Mononuclear cell (primary cell): ENCODE measurements around the gene CNGA4. TPM values are rescaled to one million over a fixed set of nuclear protein-coding genes. Genes with fewer than 3 reads are reported as not detected.

Experiments
- H3K27me3 ChIP-seq: 2 replicates; pipeline ENCODE4 v1.6.0; 2011; ENCODE audit warnings: low read length, control low read depth; ENCODE audit not compliant: insufficient read depth
- H3K4me1 ChIP-seq: 2 replicates; pipeline ENCODE4 v1.5.1; 2011; ENCODE audit warnings: mild to moderate bottlenecking, low read length, control low read depth; ENCODE audit not compliant: insufficient read depth
- H3K4me3 ChIP-seq: 2 replicates; pipeline ENCODE4 v1.5.1; 2011; ENCODE audit warnings: mild to moderate bottlenecking, low read length, moderate library complexity
- H3K9me3 ChIP-seq: 2 replicates; pipeline ENCODE4 v1.5.1; 2011; ENCODE audit warnings: low read depth, mild to moderate bottlenecking, control low read depth, low read length
- total RNA-seq: library from RNA; depleted of rRNA; stranded (reverse); fragments of >200 nt; gene quantifications from one replicate; pipeline ENCODE4 v1.2.3, GENCODE V29; 2012

Gene CNGA4
- total RNA-seq, 1 donor, result 0.21 TPM

DNA sequence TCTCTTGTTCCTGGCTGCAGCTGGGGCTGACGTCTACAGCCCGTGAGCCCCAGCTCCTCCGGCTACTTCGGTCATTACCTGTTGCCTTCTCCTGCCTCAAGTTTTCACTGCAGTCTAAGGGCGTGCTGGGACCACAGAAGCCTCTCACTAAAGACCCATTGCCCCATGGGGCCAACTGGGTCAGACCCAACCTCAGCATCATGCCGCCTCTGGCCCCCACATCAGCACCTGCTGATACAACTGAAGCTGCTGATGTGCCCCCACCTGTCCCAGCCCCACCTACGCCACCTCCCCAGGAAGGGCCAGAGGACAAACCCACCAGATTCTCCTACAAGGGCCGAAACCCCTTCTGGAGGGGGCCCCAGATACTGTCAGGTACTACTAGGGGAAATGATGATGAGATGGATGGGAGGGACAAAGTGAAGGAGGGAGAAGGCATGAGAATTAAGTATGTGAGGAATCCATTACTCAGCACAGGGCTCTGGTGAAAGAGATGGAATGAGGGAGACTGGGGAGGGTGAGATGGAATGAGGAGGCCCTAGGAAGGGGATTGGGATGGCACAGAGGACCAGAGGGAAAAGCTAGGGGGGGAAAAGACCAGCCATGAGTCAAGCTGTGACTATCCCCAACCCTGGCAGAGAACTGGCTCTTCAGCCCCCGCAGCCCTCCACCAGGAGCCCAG, 28.5 kb upstream of the CNGA4 start:
- Histone ChIP-seq H3K4me3 (no peak overlapping the region), H3K4me1 (peaks cover 45% of the 10 kb centered on the region), H3K9me3 (no peaks in the 10 kb centered on the region), H3K27me3 (no peaks in the 10 kb centered on the region)

DNA sequence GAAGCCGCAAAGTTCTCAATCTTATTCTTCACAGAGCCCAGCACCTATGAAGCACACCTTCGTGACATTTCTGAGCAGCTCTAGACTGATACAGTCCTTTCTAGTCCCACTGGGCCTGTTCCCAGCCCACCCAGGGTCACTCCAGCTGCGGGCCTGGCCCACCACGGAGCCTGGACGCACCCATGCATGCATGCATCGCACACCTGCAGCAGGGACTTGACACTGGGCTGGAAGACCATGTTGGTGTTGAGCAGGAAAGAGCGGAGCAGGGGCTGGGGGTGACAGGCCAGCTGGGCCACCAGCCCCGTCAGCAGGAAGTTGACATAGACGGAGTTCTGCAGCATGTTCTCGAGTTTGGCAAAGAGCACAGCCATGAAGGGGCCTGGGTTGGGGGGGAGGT, 24.4 kb upstream of the CNGA4 start:
- Histone ChIP-seq H3K4me1 (peaks cover 30% of the 10 kb centered on the region), H3K9me3 (no peaks in the 10 kb centered on the region), H3K4me3 (no peak overlapping the region), H3K27me3 (no peaks in the 10 kb centered on the region)

- Histone ChIP-seq H3K9me3 (no peaks in the 10 kb centered on the region), H3K4me1 (peaks cover 39% of the 10 kb centered on the region), H3K4me3 (no peak overlapping the region), H3K27me3 (no peaks in the 10 kb centered on the region)
These were observed 22.4 kb upstream of the CNGA4 start for GRCh38 chr11:6216501-6216900.

- Histone ChIP-seq H3K4me3 (no peak overlapping the region), H3K4me1 (peaks cover 28% of the 10 kb centered on the region), H3K27me3 (no peaks in the 10 kb centered on the region), H3K9me3 (no peaks in the 10 kb centered on the region)
These were observed 21.2 kb upstream of the CNGA4 start for GRCh38 chr11:6217722-6218121.

DNA sequence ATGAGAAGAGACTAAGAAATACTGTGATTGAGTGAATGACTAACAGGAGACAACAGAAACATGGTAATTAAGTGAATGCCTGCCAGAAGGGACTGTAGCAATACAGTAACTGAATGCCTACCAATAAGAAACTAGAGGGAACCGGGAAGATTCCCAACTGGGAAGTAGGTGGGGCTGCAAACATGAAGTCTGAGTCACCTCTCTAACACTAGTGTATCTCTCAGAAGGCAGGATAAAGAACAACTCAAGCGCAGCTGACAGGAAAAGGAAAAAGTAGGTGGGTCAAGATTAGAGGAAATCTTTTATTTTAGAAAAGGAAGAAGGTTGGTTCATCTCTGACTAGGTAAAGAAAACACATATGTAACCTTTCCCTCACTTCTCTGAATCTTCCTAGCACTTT, 19.5 kb upstream of the CNGA4 start:
- no peaks in the 10 kb centered on the region for H3K9me3 ChIP-seq
- H3K4me3 ChIP-seq, result no peak overlapping the region
- H3K4me1 ChIP-seq, result peaks cover 13% of the 10 kb centered on the region

DNA sequence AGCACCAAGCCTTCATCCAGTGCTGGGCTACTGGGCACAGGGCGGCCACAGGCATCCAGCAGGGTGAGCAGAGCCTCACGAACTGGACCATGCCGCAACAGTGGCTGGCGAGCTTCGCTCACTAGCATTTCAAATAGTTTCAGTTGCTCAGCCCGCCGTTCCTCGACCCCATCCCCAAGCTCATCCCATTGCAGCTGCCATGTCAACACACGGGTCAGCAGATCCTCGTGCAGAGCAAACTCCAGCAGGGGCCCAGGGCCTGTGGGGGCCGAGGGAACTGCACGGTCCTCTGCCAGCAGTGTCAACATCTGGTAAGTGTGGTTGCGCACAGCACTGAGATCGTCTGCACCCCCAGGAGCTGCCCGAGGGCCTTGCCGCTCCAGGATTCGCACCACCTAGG, 15.0 kb upstream of the CNGA4 start:
- H3K27me3 ChIP-seq, result no peaks in the 10 kb centered on the region
- H3K4me3 ChIP-seq, result no peak overlapping the region
- peaks cover 35% of the 10 kb centered on the region for H3K4me1 ChIP-seq
- no peaks in the 10 kb centered on the region for H3K9me3 ChIP-seq

More for the DNA sequence above, 19.5 kb upstream of the CNGA4 start:
- no peaks in the 10 kb centered on the region for H3K27me3 ChIP-seq

DNA sequence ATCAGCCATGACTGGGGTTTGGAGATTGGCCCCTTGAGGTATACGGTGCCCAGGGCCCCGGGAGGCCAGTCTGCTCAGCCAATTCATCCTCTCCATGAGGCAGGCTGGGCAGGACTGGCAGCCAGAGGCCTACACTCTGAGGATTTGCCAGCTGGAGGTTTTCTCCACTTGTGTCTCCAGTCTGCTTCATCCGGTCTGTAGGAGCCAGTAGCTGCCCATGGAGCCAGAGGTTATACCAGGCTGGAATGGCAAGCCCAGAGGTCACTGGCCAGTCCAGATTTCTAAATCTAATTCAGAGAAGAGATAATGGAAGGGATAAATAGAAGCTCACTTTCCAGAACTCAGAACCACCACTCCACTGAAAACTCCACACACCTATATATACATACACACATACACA, 14.5 kb upstream of the CNGA4 start:
- peaks cover 38% of the 10 kb centered on the region for H3K4me1 ChIP-seq

DNA sequence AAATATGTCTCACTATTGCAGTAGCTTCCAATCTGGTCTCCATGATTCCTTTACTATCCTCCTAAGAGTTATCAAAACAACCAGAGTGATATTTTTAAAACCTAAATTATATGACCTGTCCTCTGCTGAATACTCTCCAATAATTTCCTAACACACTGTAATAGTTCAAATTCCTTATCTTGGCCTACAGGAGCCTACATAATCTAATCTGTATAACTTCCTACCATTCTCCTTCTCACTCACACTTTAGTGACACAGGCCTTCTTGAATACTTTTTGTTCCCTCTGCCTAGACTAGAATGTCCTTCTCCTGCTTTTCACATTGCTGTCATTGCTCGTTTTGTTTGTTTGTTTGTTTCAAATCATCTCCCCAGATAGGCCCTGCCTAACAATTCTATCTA, 13.9 kb upstream of the CNGA4 start:
- Histone ChIP-seq H3K27me3 (no peaks in the 10 kb centered on the region), H3K4me3 (no peak overlapping the region), H3K9me3 (no peaks in the 10 kb centered on the region), H3K4me1 (peaks cover 38% of the 10 kb centered on the region)

More for the DNA sequence above, 14.5 kb upstream of the CNGA4 start:
- H3K27me3 ChIP-seq, result no peaks in the 10 kb centered on the region
- no peak overlapping the region for H3K4me3 ChIP-seq
- no peaks in the 10 kb centered on the region for H3K9me3 ChIP-seq

DNA sequence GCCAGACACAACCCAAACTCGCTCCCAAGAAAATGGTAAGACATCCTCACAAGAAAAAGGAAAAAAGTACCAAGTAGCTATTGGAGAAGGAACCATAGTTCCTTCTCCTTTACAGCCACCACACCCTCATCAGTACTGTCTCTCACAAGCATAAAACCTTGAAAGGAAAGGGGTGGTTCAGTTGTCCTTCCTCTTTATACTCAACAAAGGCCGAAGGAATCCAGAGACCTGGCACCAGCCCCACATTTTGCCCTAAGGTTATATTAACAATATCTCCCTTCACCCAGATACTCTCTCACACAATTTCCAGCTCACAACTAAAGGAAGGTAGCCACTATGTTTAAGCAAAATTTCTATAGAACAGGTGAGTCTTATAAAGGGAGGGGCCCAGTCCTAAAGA, 13.0 kb upstream of the CNGA4 start:
- H3K9me3 ChIP-seq, result no peaks in the 10 kb centered on the region
- H3K4me3 ChIP-seq, result no peak overlapping the region
- H3K27me3 ChIP-seq, result no peaks in the 10 kb centered on the region
- peaks cover 42% of the 10 kb centered on the region for H3K4me1 ChIP-seq

DNA sequence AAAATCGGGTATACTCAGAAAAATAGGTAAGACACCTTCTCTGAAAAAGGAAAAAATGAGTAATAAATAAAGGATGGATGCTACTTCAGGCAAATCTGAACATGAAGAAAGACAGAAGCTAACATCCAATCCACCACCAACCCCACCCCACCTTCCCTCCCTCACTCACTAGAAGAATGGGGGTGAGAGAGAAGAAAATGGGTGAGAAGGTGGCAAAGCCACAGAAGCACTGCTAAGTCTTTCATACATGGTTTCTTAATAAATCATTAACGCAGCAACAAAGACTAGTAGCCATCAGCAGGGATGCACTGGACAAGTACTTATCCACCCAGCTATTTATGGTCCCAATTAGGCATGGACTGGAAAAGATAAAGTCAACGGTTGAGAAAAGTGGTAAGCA, 10.4 kb upstream of the CNGA4 start:
- Histone ChIP-seq H3K4me3 (no peak overlapping the region), H3K4me1 (peaks cover 59% of the 10 kb centered on the region), H3K27me3 (no peaks in the 10 kb centered on the region), H3K9me3 (no peaks in the 10 kb centered on the region)

DNA sequence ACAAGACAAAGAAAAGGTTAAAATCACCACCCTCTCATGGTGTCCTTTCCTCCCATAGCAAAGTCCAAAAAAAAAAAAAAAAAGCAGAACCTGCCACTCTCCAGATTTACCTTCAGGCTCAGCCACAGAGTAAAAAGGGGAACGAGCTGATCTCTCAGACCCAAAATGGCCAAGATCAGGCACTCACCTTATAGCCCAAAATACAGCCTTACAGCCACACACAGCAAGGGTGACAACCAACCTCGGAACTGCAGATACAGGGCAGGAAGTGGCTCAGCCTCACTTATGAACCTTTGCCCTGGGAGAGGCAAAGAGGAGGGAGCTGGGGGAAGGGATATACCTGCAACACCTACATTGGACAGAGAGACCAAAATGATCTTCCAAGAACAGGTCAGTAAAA, 9.0 kb upstream of the CNGA4 start:
- Histone ChIP-seq H3K4me1 (peaks cover 67% of the 10 kb centered on the region), H3K27me3 (no peaks in the 10 kb centered on the region), H3K9me3 (no peaks in the 10 kb centered on the region), H3K4me3 (no peak overlapping the region)

DNA sequence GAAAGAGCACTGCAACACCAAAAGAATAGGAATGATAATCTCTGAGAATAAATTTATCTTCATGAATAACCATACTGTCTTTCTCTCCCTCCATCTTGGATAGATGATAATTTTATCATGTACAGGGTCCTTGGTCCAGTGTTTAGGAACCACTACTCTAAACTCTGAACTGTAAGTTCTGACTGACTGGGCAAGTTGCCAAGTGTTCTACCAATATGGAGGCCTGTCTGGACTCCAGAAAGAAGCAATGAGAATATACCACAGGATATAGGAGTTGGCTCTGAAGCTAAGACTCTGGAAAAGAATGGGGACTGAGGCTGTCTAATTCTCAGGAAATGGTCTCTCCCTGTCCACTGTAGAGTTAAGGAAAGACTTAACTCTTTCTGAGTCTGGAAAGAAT, 6.0 kb upstream of the CNGA4 start:
- Histone ChIP-seq H3K4me1 (peaks cover 55% of the 10 kb centered on the region), H3K27me3 (no peaks in the 10 kb centered on the region), H3K4me3 (no peak overlapping the region), H3K9me3 (no peaks in the 10 kb centered on the region)

GRCh38 chr11:6233984-6234386, 4.9 kb upstream of the CNGA4 start:
- Histone ChIP-seq H3K9me3 (no peaks in the 10 kb centered on the region), H3K4me3 (peak overlapping the region; percentile 85), H3K27me3 (no peaks in the 10 kb centered on the region), H3K4me1 (peaks cover 51% of the 10 kb centered on the region)

GRCh38 chr11:6234387-6235107, 4.3 kb upstream of the CNGA4 start, which contains the start of gene FHIP1B:
TSS of gene FHIP1B (minus strand) at chr11:6234636. CDS start at chr11:6224516, 10,120 bp downstream.
- Histone ChIP-seq H3K9me3 (no peaks in the 10 kb centered on the region), H3K27me3 (no peaks in the 10 kb centered on the region), H3K4me1 (peaks cover 46% of the 10 kb centered on the region), H3K4me3 (peak within 1 kb of the TSS; percentile 85)

GRCh38 chr11:6237266-6237665, 1.6 kb upstream of the CNGA4 start:
- Histone ChIP-seq H3K9me3 (no peaks in the 10 kb centered on the region), H3K4me3 (no peak overlapping the region), H3K27me3 (no peaks in the 10 kb centered on the region), H3K4me1 (peaks cover 34% of the 10 kb centered on the region)
